CD4-positive, alpha-beta T cell treated with Interleukin-6 for 4 hours (primary cell): ENCODE results near the gene PRKCH.
A peak's percentile ranks its signal among the peaks of the same experiment; 100 is the strongest.

Source experiments
- DNase-seq: peaks from one replicate; pipeline ENCODE4 v3.0.0-alpha.2; 2020; ENCODE audit warnings: mixed read lengths

PRKCH gene

DNA sequence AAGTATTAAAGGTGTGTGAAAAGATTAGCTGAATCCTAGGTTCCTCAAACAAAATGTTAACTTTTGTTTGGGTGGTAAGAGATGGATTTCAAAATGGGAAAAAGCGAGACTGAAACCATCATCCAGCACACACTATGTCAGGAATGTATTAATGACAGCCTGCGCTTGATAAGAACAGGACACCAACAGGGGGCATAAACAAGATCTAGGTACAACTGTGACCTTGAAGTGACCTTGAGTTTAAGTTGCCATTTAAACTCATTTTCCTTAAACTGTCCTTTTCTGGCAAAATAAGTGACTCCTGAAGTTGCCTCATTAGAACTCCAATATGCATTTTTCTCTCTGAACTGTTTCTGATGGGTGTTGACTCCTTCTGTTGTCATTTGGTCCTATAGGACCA lies 17.1 kb downstream of the PRKCH start:
- DNase-seq, result no peak

GRCh38 chr14:61341275-61342206 lies 20.2 kb downstream of the PRKCH start:
- DNase-seq, result peak; percentile 38

GRCh38 chr14:61342486-61342885 lies 21.1 kb downstream of the PRKCH start:
- DNase-seq, result peak; percentile 83

- DNase-seq, result no peak
These were observed 21.6 kb downstream of the PRKCH start for GRCh38 chr14:61342932-61343331.

- DNase-seq, result no peak
These were observed 22.1 kb downstream of the PRKCH start for GRCh38 chr14:61343471-61343870.

DNA sequence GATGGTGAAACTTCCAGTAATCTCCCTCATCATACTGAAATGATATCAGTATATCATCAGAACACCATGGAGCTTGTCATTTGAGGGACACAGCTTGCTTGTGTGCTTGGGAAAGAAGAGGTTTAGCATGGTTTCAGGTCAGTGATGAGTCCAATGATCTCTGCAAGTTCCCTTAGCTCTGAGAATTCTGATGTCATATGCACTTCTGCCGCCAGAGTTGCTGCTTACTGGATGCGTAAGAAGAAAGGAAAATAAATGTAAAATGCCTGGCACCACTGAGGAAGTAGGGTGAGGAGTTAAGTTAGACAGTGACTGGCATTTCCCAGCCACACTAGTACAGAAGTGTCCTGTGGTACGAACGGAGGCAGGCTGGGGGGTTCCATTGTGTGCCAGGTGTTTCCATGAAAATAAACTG lies 22.6 kb downstream of the PRKCH start:
- DNase-seq, result peak; percentile 51

GRCh38 chr14:61344437-61345150 lies 23.2 kb downstream of the PRKCH start:
- DNase-seq, result peak; percentile 38

DNA sequence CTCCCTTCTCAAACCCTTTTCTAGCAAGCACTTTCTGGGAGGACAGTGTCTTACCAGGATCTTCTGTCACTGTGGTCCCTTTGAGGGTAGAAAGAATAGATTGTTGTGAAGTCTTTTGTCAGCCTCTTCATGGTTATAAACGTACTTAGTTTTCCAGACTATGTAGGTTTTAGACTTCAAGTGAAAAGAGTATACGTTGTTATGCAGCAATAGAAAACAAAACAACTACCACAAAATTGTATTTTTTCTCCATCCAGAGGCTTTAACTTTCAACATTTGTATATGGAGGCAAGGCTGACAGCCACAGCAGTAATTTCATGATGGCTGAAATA lies 23.7 kb downstream of the PRKCH start:
- no peak for DNase-seq

- DNase-seq, result no peak
These were observed 24.8 kb downstream of the PRKCH start for GRCh38 chr14:61346221-61346620.

DNA sequence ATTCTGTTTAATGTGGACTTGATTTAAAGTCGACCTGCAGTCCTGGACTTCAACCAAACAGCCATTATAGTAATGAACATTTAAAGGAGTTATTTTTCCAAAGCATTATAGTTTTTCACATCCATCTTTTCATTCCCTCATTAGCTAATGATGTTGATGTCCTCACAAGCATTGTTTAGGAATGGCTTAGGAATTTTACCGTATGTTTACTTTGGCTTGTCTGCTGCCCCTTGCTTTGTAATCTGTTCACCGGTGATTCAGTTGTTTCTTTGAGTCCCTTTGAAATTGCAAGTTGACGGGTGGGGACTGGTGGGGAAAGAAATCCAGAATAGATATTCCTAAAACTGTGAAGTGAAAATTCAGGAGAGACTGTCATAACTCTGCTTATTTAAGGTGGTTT lies 25.4 kb downstream of the PRKCH start:
- no peak for DNase-seq

DNA sequence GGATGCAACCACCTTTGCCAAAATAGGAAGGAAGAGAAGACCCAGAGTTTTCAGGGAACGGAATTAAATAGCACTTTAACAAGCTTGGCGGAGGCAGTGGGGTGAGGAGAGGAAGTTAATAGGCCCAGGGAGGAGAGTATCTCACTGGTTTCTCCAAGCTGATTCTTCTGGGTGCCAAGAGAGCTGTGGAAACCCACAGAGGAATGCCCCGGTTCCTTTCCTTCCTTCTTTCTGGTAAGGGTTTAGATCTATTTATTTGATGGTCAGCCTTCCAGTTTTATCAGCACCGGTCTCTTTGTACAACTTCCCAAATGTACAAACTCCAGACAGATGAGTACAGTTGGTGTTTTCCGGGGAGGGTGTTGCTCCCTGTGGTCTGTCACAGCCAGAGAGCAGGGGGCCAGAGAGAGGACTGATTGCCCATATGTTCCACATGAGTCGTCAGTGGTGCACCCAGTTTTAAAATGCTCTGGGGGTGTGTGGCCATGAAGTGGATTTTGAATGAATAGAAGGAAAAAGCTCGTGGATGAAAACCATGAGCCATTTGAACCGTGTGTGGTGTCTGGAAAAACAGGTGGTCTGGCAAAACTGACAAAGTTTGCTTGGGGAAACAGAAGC lies 26.6 kb downstream of the PRKCH start:
- DNase-seq, result no peak

DNA sequence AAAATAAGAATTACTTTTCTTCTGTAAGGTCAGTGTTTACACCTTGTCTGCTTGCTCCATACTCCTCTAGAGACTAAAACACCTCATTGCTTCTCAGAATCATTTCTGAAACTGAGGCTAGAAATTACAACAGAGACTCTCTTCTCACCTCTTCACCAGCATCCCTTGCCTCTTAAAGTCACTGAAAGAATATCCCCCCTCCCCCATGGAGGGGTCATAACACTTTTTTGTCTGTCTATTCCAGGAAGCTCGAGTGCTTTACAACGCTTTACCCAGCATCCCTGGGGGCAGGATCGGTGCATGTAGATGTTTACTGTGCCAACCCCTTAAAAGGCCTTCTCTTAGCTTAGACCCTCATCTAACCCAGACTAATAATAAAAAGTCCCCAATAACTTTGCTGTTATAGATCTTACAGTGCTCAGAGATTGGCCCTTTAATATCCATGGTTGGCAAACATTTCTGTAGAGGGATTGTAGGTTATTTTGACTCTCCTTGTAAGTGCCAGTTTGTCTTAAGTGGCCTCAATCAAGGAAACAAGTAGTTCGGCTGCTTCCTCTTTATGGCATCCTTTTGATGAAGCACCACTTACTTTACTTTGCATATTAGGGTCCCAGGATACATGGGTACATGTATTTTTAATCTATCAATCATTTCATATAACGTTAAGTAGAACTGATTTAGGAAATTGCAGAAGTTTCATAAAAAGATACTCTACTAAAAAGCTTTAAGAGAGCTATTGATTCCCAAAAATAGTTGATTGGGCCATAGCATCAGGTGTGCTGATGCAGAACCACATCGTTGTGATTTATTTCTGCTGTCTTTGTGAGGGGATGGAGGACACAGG lies 29.3 kb downstream of the PRKCH start:
- DNase-seq, result peak; percentile 46

DNA sequence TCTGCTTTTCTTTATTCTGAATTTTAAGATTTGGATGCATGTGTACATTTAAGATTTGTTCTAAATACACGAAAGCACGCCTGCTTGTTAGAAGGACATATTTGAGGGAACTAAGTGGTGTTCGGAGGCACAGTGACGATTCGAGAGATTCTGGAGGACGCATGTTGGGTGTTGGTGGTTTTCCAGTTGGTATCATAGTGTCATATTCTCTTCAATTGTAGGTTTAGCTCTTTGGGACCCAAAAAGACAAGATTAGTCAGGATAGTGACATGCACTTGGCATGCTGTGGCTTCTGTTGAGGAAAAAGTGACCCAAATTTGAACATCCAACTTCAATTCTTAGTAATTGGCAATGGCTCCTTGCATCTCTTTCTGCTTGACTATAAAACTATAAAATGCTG lies 30.1 kb downstream of the PRKCH start:
- no peak for DNase-seq

GRCh38 chr14:61355892-61356325 lies 34.5 kb downstream of the PRKCH start:
- peak; percentile 65 for DNase-seq

DNA sequence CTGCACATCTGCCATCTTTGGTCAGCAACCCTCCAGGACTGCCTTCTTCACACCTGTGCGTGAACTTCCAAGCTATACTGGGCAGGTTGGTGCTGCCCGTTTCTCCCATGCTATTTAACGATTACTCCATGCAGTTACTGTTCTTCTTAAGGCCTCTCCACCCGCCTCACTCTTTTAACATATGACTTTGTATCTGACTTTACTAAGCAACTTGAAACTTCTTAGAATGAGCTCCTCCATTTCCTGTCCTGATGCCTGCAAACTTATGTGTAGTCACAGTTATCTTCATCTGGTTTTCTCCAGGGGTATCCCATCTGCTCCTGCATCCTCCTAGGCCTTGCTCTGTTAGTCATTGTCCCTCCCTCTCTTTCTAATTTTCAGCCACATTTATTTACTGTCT lies 35.7 kb downstream of the PRKCH start:
- DNase-seq, result no peak

DNA sequence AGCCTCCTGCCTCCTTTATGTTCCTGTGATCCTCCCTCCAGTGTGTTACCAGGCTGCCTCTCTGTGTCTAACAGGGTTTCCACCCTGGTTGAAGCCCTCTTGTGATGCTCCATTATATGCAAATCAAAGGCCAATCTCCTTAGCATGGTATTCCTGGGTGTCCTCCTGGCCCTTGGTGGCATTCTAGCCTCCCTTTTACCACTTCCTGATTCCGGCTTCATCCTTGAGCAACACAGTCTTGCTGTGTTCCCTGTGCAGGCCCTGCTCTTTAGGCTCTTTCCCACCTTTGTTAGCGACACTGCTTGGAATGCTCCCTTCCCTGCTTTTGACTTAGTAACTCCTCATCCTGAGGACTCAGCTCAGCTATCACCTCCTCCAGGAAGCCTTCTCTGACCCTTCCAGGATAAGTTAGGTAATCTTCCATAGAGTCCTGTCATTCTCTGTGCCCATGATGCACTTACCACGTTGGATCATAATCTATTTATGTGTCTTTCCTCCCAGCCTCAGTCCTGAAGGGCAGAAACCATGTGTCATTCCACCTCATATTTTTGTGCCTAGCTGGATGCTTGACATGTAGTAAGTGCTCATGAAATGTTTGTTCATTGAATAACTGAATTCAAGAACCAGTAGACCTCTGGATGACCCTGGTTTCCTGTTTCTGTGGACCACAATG lies 37.3 kb downstream of the PRKCH start:
- DNase-seq, result no peak

DNA sequence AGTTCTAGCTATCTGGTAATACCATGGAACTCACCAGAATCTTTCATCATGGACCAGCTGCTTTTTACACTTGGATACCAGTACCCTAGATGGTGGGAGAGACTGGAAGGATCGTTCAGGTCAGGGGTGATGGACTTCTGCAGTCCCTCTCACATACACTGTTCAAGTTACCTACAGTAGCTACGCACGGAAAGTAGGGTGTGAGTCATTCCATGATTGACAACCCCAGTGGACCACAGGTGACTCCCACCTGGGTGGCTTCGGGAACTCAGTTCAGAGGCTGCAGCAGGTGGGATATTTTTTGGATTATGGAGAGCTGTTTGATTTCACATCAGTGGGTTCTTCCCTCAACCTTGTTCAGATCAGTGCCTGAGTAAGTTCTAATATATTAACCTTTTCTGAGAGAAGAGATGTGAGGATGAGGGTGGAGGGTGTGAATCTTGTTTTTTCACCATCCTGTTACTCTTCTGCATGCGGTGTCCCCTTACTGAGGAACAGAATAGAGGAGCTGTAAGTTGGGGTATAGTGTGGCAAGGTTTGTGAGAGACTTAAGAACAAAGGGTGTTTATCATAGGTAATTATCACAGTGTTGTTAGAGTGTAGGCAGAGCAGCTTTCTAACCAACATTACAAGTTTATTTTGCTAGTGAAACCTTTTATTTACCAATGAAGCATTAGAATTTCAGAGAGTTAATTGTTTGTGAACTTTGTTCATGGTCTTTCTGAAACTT lies 39.6 kb downstream of the PRKCH start:
- peak; percentile 41 for DNase-seq

GRCh38 chr14:61362072-61362750 lies 40.8 kb downstream of the PRKCH start:
- DNase-seq, result no peak

- no peak for DNase-seq
These were observed 42.9 kb downstream of the PRKCH start for GRCh38 chr14:61364243-61364642.

DNA sequence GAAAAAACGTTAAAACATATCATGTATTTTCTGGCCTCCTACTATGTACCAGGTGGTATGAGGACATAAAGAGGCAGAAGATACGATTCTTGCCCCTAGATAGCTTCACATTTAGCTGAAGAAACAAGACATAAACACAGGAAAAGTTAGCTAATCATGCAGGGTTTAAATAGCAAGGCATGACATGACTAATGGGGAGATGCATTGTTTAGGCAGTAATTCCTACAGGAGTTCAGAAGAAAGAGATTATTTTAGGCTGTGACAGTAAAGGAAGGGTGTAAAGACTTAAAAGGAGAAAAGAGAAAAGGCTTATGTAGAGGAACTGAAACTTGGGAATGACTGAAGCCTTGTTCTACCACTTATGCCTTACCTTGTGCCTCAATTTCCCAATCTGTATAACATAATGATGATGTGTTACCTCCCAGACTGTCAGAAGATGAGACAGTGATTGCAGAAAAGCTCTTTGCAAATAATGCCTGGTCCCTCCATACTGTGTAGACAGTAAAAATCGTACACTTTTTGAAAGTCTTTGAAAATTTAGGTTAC lies 44.4 kb downstream of the PRKCH start:
- no peak for DNase-seq
